ENCODE data around the gene NADK.

The NADK gene

DNA sequence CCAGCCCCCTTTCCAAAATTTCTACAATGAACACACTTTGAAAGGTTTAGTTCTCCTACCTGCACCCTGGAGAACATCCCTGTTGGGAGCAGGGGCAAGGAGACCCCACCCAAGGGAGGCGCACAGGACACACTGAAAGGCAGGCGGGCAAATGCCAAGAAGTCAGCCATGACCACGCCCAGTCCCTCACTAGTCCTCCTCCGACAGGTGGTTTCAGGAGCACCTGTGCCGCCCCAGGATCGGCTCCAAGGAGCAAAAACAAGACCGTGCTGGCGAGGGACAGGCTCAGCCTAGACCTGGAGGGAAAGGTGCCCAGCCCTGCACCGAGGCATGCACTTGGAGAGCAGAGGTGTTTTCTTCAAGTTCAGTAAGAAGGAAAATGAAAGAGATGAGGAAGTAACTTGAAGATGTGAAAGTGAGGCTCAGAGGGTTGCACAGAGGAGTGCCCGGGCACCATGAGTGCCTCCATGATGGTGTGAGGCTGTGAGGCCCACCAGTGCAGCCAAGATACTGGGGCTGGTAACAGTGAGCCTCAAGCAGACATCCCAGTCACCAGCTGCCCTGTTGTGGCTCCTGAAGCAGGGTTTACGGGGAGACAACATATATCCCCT lies 19.6 kb upstream of the NADK start:
- Histone ChIP-seq H3K27me3 (ENCODE audit: low read depth) (no peaks in the 10 kb centered on the region), H3K4me3 (no peak overlapping the region), H3K9me3 (no peaks in the 10 kb centered on the region), H3K4me1 (no peaks in the 10 kb centered on the region; the same call in 1 of the 2 replicates), H3K36me3 (replicated peaks) (peaks cover 94% of the 10 kb centered on the region)
- DNase-seq (ENCODE audit: low spot score in 2 of 2) = no peak
- in situ Hi-C loops (cut with MboI; ENCODE audit: low sequenced_read_pairs) = no loop called here

DNA sequence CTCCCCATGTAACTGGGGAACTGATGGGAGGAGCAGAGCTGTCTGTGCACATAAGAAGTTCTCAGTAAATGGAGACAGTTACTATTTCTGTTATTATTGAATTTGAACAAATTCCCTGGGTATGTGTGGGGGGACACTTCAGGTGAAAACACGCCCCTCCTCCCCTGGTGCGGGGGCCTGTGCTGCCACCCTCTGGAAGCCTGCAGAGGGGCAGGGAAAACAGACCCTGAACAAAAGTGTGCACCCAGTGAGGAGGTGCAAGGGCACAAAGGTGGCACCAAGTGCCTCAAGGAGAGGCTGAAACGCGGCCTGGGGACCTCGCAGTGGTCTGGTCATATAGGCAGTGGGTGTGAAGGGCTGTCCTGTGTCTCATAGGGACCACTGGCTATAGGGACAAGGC lies 18.2 kb upstream of the NADK start:
- peaks cover 94% of the 10 kb centered on the region for H3K36me3 ChIP-seq (replicated peaks)
- H3K4me1 ChIP-seq = no peaks in the 10 kb centered on the region; the same call in 1 of the 2 replicates
- no peaks in the 10 kb centered on the region for H3K27me3 ChIP-seq (ENCODE audit: low read depth)
- H3K4me3 ChIP-seq = no peak overlapping the region
- H3K9me3 ChIP-seq = no peaks in the 10 kb centered on the region
- in situ Hi-C loops (cut with MboI; ENCODE audit: low sequenced_read_pairs) = no loop called here
- DNase-seq (ENCODE audit: low spot score in 2 of 2) = no peak

DNA sequence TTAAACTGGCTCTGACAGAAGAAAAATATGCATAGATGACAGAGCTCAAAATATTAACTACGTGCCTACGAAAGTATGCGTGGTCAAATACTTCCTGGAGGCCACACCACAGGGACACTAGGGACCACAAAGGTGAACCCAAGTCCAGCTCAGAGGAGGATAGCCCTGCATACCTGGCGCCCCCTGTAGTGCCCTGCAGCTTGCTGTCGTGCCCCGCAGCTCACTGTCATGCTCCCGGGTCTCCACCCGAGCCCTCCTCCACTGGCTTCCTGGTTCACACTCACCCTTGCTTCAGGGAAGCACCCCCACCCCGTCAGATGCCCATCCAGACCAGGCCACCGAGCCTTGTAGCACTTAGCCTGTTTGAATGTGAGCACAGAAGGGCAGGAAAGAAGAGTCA lies 16.7 kb upstream of the NADK start:
- H3K4me1 ChIP-seq = no peaks in the 10 kb centered on the region
- in situ Hi-C loops (cut with MboI; ENCODE audit: low sequenced_read_pairs) = no loop called here
- no peak for DNase-seq (ENCODE audit: low spot score in 2 of 2)
- H3K4me3 ChIP-seq = no peak overlapping the region
- no peaks in the 10 kb centered on the region for H3K27me3 ChIP-seq (ENCODE audit: low read depth)
- no peaks in the 10 kb centered on the region for H3K9me3 ChIP-seq
- H3K36me3 ChIP-seq (replicated peaks) = peaks cover 97% of the 10 kb centered on the region

DNA sequence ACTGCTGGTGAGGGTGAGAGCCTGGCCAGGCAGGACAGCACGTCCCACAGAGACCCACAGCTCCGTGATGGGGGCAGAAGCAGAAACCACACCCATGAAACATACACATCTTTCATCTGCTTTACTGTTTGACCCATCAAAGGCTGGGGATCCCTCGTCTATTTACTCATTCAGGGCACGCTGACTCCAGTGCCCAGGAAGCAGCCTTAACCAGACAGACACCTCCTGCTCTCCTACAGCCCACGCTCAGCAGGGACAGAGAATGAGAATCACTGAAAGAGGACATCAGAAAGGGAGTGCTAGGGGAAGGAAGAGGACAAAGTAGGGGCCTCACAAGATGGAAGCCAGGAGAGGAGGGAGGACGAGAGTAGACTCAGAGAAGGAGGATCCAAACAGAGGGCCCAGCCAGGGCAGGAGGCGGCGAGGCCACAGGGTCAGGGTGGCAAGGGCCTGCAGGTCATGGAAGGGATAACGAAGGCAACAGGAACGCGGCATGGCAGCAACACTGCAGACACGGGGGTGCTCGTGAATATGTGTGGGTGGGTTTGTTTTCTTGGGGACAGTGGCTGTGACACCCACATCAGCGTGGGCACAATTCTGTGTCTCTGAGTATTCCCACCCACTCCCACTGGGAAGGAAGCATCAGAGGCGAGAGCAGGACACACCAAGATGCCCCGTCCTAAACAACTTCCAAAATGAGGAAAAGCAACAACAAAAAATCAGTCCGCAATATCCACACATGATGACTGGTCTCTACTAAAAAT lies 15.4 kb upstream of the NADK start:
- Histone ChIP-seq H3K4me1 (no peaks in the 10 kb centered on the region), H3K36me3 (replicated peaks) (peaks cover 99% of the 10 kb centered on the region), H3K27me3 (ENCODE audit: low read depth) (no peaks in the 10 kb centered on the region), H3K4me3 (no peak overlapping the region), H3K9me3 (no peaks in the 10 kb centered on the region)
- DNase-seq (ENCODE audit: low spot score in 2 of 2) = no peak
- in situ Hi-C loops (cut with MboI; ENCODE audit: low sequenced_read_pairs) = no loop called here

DNA sequence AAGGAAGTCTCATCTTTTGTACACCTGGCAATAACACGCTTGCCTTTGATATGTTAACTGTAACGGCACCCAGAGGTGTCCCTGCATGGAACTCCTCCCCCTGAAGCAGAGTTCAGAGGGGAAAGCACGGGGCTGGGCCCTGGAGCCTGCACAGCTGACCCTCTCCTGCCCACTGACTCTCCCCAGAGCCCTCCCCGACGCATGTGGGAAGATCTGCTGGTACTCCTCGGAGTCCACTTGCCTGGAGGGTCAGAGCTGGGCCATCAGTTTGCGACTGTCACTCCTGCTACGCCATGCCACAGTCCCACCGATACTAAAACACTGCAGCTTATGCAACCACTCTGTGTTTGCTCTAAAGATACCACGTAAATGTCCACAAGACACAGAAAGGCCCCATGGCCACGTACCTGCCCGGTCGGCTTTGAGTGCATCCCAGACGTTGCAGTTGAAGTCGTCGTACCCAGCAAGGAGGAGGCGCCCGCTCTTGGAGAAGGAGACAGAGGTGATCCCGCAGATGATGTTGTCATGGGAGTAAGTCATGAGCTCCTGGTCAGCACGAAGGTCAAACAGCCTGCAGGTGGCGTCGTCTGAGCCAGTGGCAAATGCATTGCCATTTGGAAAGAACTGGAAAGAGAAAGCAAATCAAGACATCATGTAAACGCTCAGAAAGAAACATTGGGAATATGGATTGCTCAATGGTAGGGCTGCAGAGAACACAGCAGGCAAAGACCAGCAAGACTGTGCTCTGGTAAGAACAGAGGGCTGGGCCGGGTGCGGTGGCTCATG lies 10.6 kb upstream of the NADK start:
- Histone ChIP-seq H3K36me3 (replicated peaks) (peaks cover 91% of the 10 kb centered on the region), H3K4me3 (no peak overlapping the region), H3K4me1 (no peaks in the 10 kb centered on the region), H3K9me3 (no peaks in the 10 kb centered on the region), H3K27me3 (ENCODE audit: low read depth) (no peaks in the 10 kb centered on the region)
- in situ Hi-C loops (cut with MboI; ENCODE audit: low sequenced_read_pairs) = loop anchor here (10.0 kb wide), 1 partner anchor 116 kb away; no protein-coding TSS in a partner anchor
- DNase-seq (ENCODE audit: low spot score in 2 of 2) = peak in 1 of 2 experiments; percentile 59

DNA sequence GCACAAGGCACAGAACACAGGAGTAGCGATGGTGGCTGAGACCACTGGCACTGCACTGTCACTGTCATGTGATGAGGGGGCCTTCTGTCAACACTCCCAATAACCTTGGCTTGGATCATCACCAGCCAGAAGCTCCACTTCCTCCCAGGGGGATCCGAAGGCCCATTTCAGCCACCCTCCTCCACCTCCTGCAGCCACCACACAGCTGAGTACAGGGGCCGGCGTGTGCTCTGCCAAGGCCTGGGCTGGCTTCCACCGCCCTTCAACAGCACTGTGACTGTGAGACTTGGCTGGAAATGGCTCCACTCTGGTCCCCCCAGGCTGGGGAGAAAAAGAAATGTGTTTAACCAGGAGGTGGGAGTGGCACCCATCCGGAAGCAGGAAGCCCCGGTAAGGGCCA lies 9.9 kb upstream of the NADK start:
- no peak overlapping the region for H3K4me3 ChIP-seq
- no peaks in the 10 kb centered on the region for H3K27me3 ChIP-seq (ENCODE audit: low read depth)
- H3K36me3 ChIP-seq (replicated peaks) = peaks cover 84% of the 10 kb centered on the region
- DNase-seq (ENCODE audit: low spot score in 2 of 2) = no peak
- in situ Hi-C loops (cut with MboI; ENCODE audit: low sequenced_read_pairs) = loop anchor here (10.0 kb wide), 1 partner anchor 117 kb away; no protein-coding TSS in a partner anchor
- H3K9me3 ChIP-seq = no peaks in the 10 kb centered on the region
- H3K4me1 ChIP-seq = no peaks in the 10 kb centered on the region

DNA sequence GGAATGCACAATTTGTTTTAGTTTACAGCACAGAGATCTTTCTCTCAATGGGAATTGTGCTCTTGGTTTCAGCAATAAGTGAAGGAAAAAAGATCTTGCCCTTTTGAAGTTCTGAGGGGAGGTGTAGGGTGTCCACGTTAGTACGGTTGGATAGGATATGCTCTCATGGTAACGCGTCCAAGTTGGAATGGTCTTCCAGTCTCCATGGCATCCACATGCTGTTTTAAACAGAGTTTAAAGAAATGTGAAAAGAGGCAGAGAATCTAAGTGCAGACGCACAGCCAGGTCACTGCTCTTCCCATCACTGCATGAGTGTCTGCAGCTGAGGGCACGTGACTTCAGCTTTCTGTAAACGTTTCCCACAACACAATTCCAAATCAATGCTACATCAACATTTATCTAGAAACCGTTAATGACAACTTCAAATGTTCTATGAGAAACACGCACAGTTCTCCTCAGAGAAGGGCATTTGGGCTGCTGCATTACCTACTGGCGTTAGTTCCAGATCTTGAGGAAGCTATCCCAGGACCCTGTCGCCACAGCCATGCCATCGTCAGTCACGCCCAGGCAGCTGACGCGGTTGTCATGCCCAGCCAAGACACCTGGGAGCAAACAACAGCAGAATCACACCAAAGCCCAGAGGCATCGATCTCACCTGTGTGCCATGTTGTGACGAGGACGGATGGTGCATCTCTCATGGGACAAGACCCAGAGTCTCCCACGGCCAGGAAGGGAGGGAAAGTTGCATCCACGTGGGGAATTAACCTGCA lies 8.8 kb upstream of the NADK start:
- Histone ChIP-seq H3K27me3 (ENCODE audit: low read depth) (no peaks in the 10 kb centered on the region), H3K36me3 (replicated peaks) (peaks cover 73% of the 10 kb centered on the region), H3K4me3 (no peak overlapping the region), H3K9me3 (no peaks in the 10 kb centered on the region), H3K4me1 (no peaks in the 10 kb centered on the region; the same call in 1 of the 2 replicates)
- in situ Hi-C loops (cut with MboI; ENCODE audit: low sequenced_read_pairs) = loop anchor here (10.0 kb wide), 1 partner anchor 118 kb away; no protein-coding TSS in a partner anchor
- DNase-seq (ENCODE audit: low spot score in 2 of 2) = no peak

DNA sequence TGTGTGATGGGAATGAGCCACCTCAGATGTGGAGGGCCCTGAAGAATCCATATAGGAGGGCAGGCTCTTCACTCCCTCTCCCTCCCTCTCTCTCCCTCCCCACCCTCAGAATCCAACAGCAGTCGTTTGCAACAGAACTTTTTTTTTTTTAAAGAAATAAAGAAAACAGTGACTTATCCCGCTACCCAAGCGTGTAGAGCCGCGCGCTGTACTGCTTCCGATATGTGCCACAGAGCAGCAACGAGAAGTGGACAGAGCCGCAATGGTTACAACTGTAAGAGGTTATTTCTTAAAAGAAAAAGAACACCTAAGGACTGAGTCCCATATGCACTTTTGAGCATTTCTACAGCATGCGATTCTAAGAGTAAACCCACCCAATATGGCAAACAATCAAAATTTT lies 7.4 kb upstream of the NADK start:
- Histone ChIP-seq H3K27me3 (ENCODE audit: low read depth) (no peaks in the 10 kb centered on the region), H3K4me1 (peaks cover 6% of the 10 kb centered on the region), H3K9me3 (no peaks in the 10 kb centered on the region), H3K4me3 (no peak overlapping the region), H3K36me3 (replicated peaks) (peaks cover 60% of the 10 kb centered on the region)
- in situ Hi-C loops (cut with MboI; ENCODE audit: low sequenced_read_pairs) = loop anchor here (10.0 kb wide), 1 partner anchor 119 kb away; no protein-coding TSS in a partner anchor
- no peak for DNase-seq (ENCODE audit: low spot score in 2 of 2)

DNA sequence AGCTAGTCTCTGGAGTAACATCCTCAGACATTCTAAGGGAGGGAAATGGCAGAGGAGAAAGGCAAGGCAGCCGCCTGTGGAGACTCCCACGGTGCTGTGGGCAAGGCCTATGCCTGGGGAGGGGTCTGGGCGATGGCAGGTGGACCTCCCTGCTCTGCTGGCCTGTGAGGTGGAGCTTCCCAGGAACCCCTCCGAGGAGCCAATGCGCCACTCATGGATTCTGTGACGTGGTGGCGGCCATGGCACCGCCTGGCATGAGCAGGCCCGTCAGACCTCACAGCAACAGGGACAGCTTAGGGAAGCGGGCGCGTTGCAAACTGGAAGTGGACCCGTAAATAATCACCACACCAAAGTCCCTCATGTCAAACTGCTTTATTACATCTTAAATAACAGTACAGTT lies 6.7 kb upstream of the NADK start:
- in situ Hi-C loops (cut with MboI; ENCODE audit: low sequenced_read_pairs) = loop anchor here (10.0 kb wide), 1 partner anchor 120 kb away; no protein-coding TSS in a partner anchor
- H3K4me3 ChIP-seq = no peak overlapping the region

DNA sequence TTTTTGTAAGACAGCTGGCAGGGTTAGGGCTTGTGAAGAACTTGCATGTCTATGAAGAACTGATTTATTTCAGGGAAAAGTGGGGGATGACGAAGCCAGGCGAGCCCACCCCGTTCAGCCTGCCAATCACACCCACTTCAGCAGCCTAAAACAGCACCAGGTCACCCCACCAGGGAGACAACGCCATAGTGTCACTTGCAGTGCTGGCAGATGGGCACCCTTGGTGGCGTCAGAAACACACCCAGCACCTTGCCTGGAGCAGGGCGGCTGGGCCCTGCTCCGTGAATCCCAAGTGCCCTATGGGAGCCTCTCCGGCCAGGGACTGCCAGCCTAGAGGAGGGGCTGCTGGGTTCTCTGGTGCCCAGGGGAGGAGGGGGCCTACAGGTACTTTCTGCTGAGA lies 5.0 kb upstream of the NADK start:
- in situ Hi-C loops (cut with MboI; ENCODE audit: low sequenced_read_pairs) = loop anchor here (10.0 kb wide), 1 partner anchor 121 kb away; no protein-coding TSS in a partner anchor
- no peaks in the 10 kb centered on the region for H3K9me3 ChIP-seq
- H3K36me3 ChIP-seq (replicated peaks) = peaks cover 36% of the 10 kb centered on the region
- H3K4me1 ChIP-seq = peaks cover 23% of the 10 kb centered on the region
- no peaks in the 10 kb centered on the region for H3K27me3 ChIP-seq (ENCODE audit: low read depth)
- H3K4me3 ChIP-seq = no peak overlapping the region
- no peak for DNase-seq (ENCODE audit: low spot score in 2 of 2)

More for the DNA sequence above, 6.7 kb upstream of the NADK start:
- Histone ChIP-seq H3K27me3 (ENCODE audit: low read depth) (no peaks in the 10 kb centered on the region), H3K9me3 (no peaks in the 10 kb centered on the region), H3K4me1 (peaks cover 12% of the 10 kb centered on the region), H3K36me3 (replicated peaks) (peaks cover 52% of the 10 kb centered on the region)
- no peak for DNase-seq (ENCODE audit: low spot score in 2 of 2)

DNA sequence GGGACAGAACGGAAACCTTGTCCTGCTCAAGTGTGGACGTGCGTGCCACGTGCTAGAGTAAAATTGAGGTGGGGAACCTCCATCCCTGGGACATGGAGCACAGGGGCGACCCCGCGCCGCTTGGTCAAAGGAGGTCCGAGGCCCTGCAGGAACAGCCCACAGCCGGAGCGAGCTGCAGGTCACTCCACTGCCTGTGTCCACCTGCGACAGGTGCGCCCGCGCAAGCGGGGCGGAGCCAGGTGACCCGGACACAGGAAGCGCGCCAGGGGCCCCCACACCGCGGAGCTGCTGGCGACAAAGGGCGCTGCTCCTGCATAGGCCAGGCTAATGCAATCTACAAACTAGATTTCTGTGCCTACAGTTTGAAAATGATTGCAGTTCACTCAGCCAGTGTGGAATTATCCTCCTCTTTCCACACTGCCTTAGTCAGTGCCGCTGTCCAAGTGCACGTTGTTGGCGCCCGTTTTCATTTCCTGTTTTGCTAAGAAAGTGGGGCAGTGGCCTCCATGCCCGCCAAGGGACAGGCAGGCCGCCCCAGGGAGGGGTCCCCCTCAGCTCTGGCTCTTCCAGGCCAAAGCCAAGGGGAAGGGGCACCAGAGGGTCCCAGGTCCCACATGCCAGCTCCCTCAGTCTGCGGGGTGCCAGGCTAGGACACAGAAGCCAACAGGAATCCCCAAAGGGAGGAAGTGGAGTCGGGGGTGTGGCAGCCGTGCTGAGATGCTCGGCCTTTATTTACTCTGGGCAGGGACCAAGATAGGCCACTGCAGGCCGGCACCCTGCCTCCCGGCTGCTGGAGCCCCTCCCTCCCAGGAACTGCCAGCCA lies 4.3 kb upstream of the NADK start:
- Histone ChIP-seq H3K4me3 (no peak overlapping the region), H3K36me3 (replicated peaks) (peaks cover 29% of the 10 kb centered on the region), H3K27me3 (ENCODE audit: low read depth) (no peaks in the 10 kb centered on the region), H3K9me3 (no peaks in the 10 kb centered on the region), H3K4me1 (peaks cover 23% of the 10 kb centered on the region)
- in situ Hi-C loops (cut with MboI; ENCODE audit: low sequenced_read_pairs) = loop anchor here (10.0 kb wide), 1 partner anchor 122 kb away; no protein-coding TSS in a partner anchor
- DNase-seq (ENCODE audit: low spot score in 2 of 2) = no peak

DNA sequence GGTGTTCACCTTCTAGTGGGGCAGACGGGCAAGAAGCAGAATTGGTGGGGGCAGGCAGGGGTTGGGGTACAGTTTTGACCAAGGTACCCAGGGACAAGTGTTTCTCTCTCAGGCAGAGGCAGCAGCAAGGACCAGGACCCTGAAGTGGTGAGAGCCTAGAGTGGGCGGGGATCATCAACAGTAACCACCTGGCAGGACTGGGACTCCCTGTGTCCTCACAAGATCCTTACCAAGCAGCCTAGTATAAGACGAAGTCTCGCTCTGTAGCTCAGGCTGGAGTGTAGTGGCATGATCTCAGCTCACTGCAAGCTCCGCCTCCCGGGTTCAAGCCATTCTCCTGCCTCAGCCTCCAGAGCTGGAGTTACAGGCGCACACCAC lies 3.2 kb upstream of the NADK start:
- no peaks in the 10 kb centered on the region for H3K9me3 ChIP-seq
- no peak for DNase-seq (ENCODE audit: low spot score in 2 of 2)
- H3K36me3 ChIP-seq (replicated peaks) = peaks cover 22% of the 10 kb centered on the region
- no peak overlapping the region for H3K4me3 ChIP-seq
- no peaks in the 10 kb centered on the region for H3K27me3 ChIP-seq (ENCODE audit: low read depth)
- peaks cover 30% of the 10 kb centered on the region for H3K4me1 ChIP-seq
- in situ Hi-C loops (cut with MboI; ENCODE audit: low sequenced_read_pairs) = loop anchor here (10.0 kb wide), 1 partner anchor 123 kb away; no protein-coding TSS in a partner anchor

All from HAP-1 (cell line).